Testis (tissue), 2 donors: Measurements from ENCODE around the gene AOX1.

ENCODE experiments used
- POLR2A ChIP-seq: fragments of 450-650 bp; IDR thresholded peaks from one replicate; pipeline ENCODE4 v1.6.1; 2017; ENCODE audit warnings: antibody characterized with exemption, mild to moderate bottlenecking, moderate library complexity
- TF ChIP-seq, protein P1 (sequence below), 3 experiments: fragments of 450-650 bp in 2 of 3; fragments of 200-600 bp in 1 of 3; sonication (generic) in 1 of 3; IDR thresholded peaks; one replicate each; pipeline ENCODE4 v1.5.1; 2016 to 2019; ENCODE audit warnings: antibody characterized with exemption in 3 of 3, mild to moderate bottlenecking in 2 of 3, moderate library complexity in 1 of 3

DNA sequence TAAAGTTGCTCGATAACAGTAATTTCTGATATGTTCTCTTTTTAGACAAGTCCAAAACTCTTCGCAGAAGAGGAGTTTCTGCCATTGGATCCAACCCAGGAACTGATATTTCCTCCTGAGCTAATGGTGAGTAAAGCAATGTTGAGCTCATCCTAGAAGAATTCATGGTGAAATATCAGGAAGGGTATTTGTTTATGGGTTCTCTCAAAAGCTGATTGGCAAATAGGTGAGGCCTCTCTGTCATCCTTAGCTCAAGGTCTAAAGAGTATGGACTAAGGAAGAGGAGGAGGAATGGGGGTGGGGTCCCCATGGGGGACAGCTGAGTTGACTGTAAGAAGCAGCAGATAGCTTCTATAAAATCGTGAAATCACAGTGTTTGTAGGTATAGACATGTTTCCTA, 18.2 kb downstream of the AOX1 start:
- TF ChIP-seq, protein P1, sequence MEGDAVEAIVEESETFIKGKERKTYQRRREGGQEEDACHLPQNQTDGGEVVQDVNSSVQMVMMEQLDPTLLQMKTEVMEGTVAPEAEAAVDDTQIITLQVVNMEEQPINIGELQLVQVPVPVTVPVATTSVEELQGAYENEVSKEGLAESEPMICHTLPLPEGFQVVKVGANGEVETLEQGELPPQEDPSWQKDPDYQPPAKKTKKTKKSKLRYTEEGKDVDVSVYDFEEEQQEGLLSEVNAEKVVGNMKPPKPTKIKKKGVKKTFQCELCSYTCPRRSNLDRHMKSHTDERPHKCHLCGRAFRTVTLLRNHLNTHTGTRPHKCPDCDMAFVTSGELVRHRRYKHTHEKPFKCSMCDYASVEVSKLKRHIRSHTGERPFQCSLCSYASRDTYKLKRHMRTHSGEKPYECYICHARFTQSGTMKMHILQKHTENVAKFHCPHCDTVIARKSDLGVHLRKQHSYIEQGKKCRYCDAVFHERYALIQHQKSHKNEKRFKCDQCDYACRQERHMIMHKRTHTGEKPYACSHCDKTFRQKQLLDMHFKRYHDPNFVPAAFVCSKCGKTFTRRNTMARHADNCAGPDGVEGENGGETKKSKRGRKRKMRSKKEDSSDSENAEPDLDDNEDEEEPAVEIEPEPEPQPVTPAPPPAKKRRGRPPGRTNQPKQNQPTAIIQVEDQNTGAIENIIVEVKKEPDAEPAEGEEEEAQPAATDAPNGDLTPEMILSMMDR (IDR thresholded peaks at IDR 0.05), result no peak
- no peak for TF ChIP-seq POLR2A
